Measurements from ENCODE around the gene OGG1. TPM values are rescaled to one million over a fixed set of nuclear protein-coding genes. Genes with fewer than 3 reads are reported as not detected.

The OGG1 gene
- total and polyA plus RNA-seq, 12 donors = 13.3 to 34.9 (median 21.9) TPM

DNA sequence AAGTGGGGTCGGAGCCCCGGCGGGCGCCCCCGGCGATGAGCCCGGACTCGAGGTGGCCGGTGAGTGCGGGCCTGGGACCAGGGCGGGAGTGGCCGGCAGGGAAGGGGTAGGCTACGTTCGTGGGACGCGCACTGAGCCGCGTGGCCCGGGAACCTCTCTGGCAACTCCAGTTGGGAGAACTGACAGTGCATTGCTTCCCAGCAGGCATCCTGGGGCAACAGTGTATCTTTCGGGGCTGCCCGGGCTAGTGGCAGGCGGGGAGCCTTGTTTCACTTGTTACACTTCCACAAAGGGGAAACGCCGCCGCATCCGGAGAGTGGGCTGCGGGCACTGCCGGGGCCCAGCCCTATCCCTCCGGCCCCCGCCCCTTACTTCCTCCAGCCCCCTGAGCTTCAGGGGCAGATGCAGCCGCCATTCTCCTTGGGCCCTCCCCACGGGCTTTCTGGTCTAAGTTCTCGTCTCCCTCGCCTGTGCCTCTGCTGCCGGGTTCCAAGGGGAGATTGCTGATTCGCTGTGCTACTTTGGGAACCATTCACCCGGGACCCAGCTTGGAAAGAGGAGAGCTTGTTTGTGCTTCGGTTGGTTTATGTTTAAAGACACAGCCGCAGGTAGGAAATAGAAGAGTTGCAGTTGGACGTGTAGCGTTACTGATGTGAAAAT lies 17.5 kb upstream of the OGG1 start:
- 1 to 5% (median 1%) methylated on average over 8 to 41 of the region's 41 CpGs for WGBS, 4 donors
- DNase-seq = peak in 5 of 7 donors; percentile 33 to 64 (median 49)
- H3K27ac ChIP-seq = peak overlapping the region; percentile 58 to 99 (median 98)
- no peak for TF ChIP-seq POLR2A (IDR thresholded peaks at IDR 0.05)
- TF ChIP-seq, protein P1, sequence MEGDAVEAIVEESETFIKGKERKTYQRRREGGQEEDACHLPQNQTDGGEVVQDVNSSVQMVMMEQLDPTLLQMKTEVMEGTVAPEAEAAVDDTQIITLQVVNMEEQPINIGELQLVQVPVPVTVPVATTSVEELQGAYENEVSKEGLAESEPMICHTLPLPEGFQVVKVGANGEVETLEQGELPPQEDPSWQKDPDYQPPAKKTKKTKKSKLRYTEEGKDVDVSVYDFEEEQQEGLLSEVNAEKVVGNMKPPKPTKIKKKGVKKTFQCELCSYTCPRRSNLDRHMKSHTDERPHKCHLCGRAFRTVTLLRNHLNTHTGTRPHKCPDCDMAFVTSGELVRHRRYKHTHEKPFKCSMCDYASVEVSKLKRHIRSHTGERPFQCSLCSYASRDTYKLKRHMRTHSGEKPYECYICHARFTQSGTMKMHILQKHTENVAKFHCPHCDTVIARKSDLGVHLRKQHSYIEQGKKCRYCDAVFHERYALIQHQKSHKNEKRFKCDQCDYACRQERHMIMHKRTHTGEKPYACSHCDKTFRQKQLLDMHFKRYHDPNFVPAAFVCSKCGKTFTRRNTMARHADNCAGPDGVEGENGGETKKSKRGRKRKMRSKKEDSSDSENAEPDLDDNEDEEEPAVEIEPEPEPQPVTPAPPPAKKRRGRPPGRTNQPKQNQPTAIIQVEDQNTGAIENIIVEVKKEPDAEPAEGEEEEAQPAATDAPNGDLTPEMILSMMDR (IDR thresholded peaks at IDR 0.05) = no peak
- peaks cover 0 to 23% of the 10 kb centered on the region in 2 donors for H3K36me3 ChIP-seq (replicated peaks in 1 of 2)
- H3K27me3 ChIP-seq = no peaks in the 10 kb centered on the region
- peaks cover 12 to 33% of the 10 kb centered on the region in 2 donors for H3K4me1 ChIP-seq (replicated peaks in 1 of 2)
- H3K4me3 ChIP-seq = peak overlapping the region; percentile 53 to 95 (median 85)
- no peaks in the 10 kb centered on the region for H3K9me3 ChIP-seq (replicated peaks in 1 of 3)
- intact Hi-C loops (cut with DNase I) = no loop called here

DNA sequence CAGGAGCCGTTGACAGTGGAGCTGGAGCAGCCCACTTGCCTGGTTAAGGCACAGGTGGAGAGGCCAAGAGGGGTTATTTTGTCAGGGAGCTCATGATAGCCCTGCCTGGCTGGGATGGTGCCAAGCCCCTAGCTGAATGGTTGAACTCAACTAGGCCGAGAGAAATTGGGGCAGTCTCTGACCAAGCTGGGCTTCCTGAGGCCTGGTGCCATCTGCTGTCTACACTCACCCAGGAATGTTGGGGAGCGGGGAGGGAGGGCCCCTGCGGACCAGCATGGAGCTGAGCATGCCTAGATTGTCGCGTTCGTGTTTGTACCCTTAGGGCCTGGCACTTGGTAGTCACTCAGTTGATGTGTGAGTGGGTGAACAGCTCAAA lies 17.0 kb upstream of the OGG1 start:
- H3K27ac ChIP-seq = peak overlapping the region in 2 of 5 donors; percentile 8 to 91
- peak in 2 of 7 donors; percentile 23 to 36 for DNase-seq
- 30 to 53% (median 35%) methylated on average over 7 of the region's 7 CpGs for WGBS, 4 donors
- H3K27me3 ChIP-seq = no peaks in the 10 kb centered on the region
- H3K36me3 ChIP-seq (replicated peaks in 1 of 2) = peaks cover 0 to 28% of the 10 kb centered on the region in 2 donors
- H3K4me3 ChIP-seq = peak overlapping the region in 2 of 4 donors; percentile 76 to 95
- H3K4me1 ChIP-seq (replicated peaks in 1 of 2) = peaks cover 12 to 36% of the 10 kb centered on the region in 2 donors
- intact Hi-C loops (cut with DNase I) = no loop called here
- H3K9me3 ChIP-seq (replicated peaks in 1 of 3) = no peaks in the 10 kb centered on the region
- no peak for TF ChIP-seq POLR2A (IDR thresholded peaks at IDR 0.05)
- TF ChIP-seq, protein P1 (IDR thresholded peaks at IDR 0.05) = no peak

DNA sequence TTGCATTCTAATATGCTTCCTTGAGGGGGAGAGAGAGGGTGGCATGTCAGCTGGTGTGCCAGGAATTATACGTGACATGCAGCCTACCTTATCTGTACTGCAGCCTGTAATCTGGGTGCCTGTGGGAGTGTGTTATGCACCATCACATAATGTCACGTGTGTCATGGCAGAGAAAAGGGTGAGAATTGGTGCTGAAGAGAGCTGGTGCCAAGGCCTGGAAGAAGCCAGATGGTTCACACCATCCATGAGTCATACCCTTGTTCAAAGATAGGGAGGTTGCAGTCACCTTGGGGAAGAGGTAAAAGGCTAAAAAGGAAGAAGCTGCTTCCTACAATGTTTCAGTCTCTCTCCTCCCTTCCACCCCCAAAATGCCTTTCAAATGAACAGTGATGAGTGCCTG lies 12.9 kb upstream of the OGG1 start:
- intact Hi-C loops (cut with DNase I) = no loop called here
- no peaks in the 10 kb centered on the region for H3K9me3 ChIP-seq (replicated peaks in 1 of 3)
- H3K36me3 ChIP-seq (replicated peaks in 1 of 2) = peaks cover 0 to 69% of the 10 kb centered on the region in 2 donors

DNA sequence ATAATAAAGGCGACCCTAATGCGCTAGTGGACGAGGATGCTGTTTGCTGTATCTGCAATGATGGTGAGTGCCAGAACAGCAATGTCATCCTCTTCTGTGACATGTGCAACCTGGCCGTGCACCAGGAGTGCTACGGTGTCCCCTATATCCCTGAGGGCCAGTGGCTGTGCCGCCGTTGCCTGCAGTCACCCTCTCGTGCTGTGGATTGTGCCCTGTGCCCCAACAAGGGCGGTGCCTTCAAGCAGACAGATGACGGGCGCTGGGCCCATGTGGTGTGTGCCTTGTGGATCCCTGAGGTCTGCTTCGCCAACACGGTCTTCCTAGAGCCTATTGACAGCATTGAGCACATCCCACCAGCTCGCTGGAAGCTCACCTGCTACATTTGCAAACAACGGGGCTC lies 10.6 kb upstream of the OGG1 start:
- WGBS, 4 donors = 89 to 96% (median 93%) methylated on average over 9 to 15 of the region's 15 CpGs
- Histone ChIP-seq H3K9me3 (replicated peaks in 1 of 3) (no peaks in the 10 kb centered on the region), H3K4me3 (no peak overlapping the region), H3K27ac (no peak overlapping the region), H3K27me3 (no peaks in the 10 kb centered on the region), H3K4me1 (replicated peaks in 1 of 2) (peaks cover 0 to 17% of the 10 kb centered on the region in 2 donors), H3K36me3 (replicated peaks in 1 of 2) (peaks cover 0 to 90% of the 10 kb centered on the region in 2 donors)
- intact Hi-C loops (cut with DNase I) = no loop called here
- TF ChIP-seq, protein P1 (IDR thresholded peaks at IDR 0.05) = no peak
- TF ChIP-seq POLR2A (IDR thresholded peaks at IDR 0.05) = no peak
- no peak for DNase-seq

More for the DNA sequence above, 12.9 kb upstream of the OGG1 start:
- 38 to 54% (median 49%) methylated on average over 2 of the region's 2 CpGs for WGBS, 4 donors
- H3K4me1 ChIP-seq (replicated peaks in 1 of 2) = peaks cover 12 to 34% of the 10 kb centered on the region in 2 donors
- H3K4me3 ChIP-seq = no peak overlapping the region
- peak in 2 of 7 donors; percentile 29 to 46 for DNase-seq
- peak overlapping the region in 1 of 5 donors; percentile 31 for H3K27ac ChIP-seq
- TF ChIP-seq POLR2A (IDR thresholded peaks at IDR 0.05) = no peak
- TF ChIP-seq, protein P1 (IDR thresholded peaks at IDR 0.05) = no peak
- no peaks in the 10 kb centered on the region for H3K27me3 ChIP-seq

All from adrenal gland (tissue), 12 donors.